ENCODE measurements around the gene KIRREL3. TPM values are rescaled to one million over a fixed set of nuclear protein-coding genes. Genes with fewer than 3 reads are reported as not detected.

KIRREL3 gene
- total and polyA plus RNA-seq, 10 donors, result 0.50 to 5.4 (median 2.0) TPM

- no peaks in the 10 kb centered on the region for H3K9me3 ChIP-seq
- 69 to 87% (median 81%) methylated on average over 7 of the region's 7 CpGs for WGBS, 5 donors
These were observed 208.6 kb downstream of the KIRREL3 start for GRCh38 chr11:126791991-126792390.

GRCh38 chr11:126791446-126791845 lies 209.1 kb downstream of the KIRREL3 start:
- Histone ChIP-seq H3K9me3 (no peaks in the 10 kb centered on the region), H3K27ac (no peak overlapping the region), H3K36me3 (no peaks in the 10 kb centered on the region), H3K4me1 (peaks cover 0 to 4% (median 0%) of the 10 kb centered on the region in 6 donors), H3K27me3 (replicated peaks in 1 of 7) (no peaks in the 10 kb centered on the region), H3K4me3 (no peak overlapping the region)
- DNase-seq, result no peak
- WGBS, 5 donors, result 63 to 75% (median 73%) methylated on average over 3 of the region's 3 CpGs
- intact Hi-C loops (cut with DNase I; ENCODE audit: low total_unique reads), result no loop called here
- no peak for TF ChIP-seq POLR2AphosphoS5 (IDR thresholded peaks at IDR 0.05)
- TF ChIP-seq POLR2A (IDR thresholded peaks at IDR 0.05), result no peak
- no peak for TF ChIP-seq CTCF (IDR thresholded peaks at IDR 0.05 in 8 of 11, conservative IDR thresholded peaks at IDR 0.05 in 3 of 11)

More at GRCh38 chr11:126791991-126792390, 208.6 kb downstream of the KIRREL3 start:
- Histone ChIP-seq H3K27ac (no peak overlapping the region), H3K36me3 (no peaks in the 10 kb centered on the region), H3K4me1 (peaks cover 0 to 4% (median 0%) of the 10 kb centered on the region in 6 donors), H3K4me3 (no peak overlapping the region), H3K27me3 (replicated peaks in 1 of 7) (no peaks in the 10 kb centered on the region)
- intact Hi-C loops (cut with DNase I; ENCODE audit: low total_unique reads), result no loop called here
- no peak for TF ChIP-seq POLR2AphosphoS5 (IDR thresholded peaks at IDR 0.05)
- TF ChIP-seq CTCF (IDR thresholded peaks at IDR 0.05 in 8 of 11, conservative IDR thresholded peaks at IDR 0.05 in 3 of 11), result no peak
- no peak for TF ChIP-seq POLR2A (IDR thresholded peaks at IDR 0.05)
- DNase-seq, result no peak

GRCh38 chr11:126790550-126791081 lies 210.0 kb downstream of the KIRREL3 start:
- Histone ChIP-seq H3K27me3 (replicated peaks in 1 of 7) (no peaks in the 10 kb centered on the region), H3K9me3 (no peaks in the 10 kb centered on the region), H3K4me3 (no peak overlapping the region), H3K36me3 (no peaks in the 10 kb centered on the region), H3K27ac (no peak overlapping the region), H3K4me1 (peaks cover 0 to 4% (median 0%) of the 10 kb centered on the region in 6 donors)
- DNase-seq, result no peak
- 58 to 76% (median 68%) methylated on average over 10 of the region's 10 CpGs for WGBS, 5 donors
- intact Hi-C loops (cut with DNase I; ENCODE audit: low total_unique reads), result no loop called here
- no peak for TF ChIP-seq CTCF (IDR thresholded peaks at IDR 0.05 in 8 of 11, conservative IDR thresholded peaks at IDR 0.05 in 3 of 11)
- TF ChIP-seq POLR2AphosphoS5 (IDR thresholded peaks at IDR 0.05), result peak in 1 of 3 donors; percentile 12

GRCh38 chr11:126782810-126783209 lies 217.8 kb downstream of the KIRREL3 start:
- no peaks in the 10 kb centered on the region for H3K4me1 ChIP-seq
- WGBS, 5 donors, result 44 to 74% (median 63%) methylated on average over 2 of the region's 2 CpGs
- intact Hi-C loops (cut with DNase I; ENCODE audit: low total_unique reads), result no loop called here
- no peak overlapping the region for H3K27ac ChIP-seq
- no peak for DNase-seq
- H3K27me3 ChIP-seq (replicated peaks in 1 of 7), result peaks cover 0 to 10% (median 0%) of the 10 kb centered on the region in 7 donors
- H3K9me3 ChIP-seq, result no peaks in the 10 kb centered on the region
- TF ChIP-seq POLR2A (IDR thresholded peaks at IDR 0.05) (no peak), POLR2AphosphoS5 (IDR thresholded peaks at IDR 0.05) (no peak), CTCF (IDR thresholded peaks at IDR 0.05 in 8 of 11, conservative IDR thresholded peaks at IDR 0.05 in 3 of 11) (no peak)
- H3K36me3 ChIP-seq, result no peaks in the 10 kb centered on the region
- no peak overlapping the region for H3K4me3 ChIP-seq
